Pons (tissue), 1 donor: ENCODE data around the gene TRMT61A.

Experiments used
- DNase-seq: peaks from one replicate; pipeline ENCODE4 v3.0.0-alpha.2; 2016; ENCODE audit warnings: low spot score

The TRMT61A gene

DNA sequence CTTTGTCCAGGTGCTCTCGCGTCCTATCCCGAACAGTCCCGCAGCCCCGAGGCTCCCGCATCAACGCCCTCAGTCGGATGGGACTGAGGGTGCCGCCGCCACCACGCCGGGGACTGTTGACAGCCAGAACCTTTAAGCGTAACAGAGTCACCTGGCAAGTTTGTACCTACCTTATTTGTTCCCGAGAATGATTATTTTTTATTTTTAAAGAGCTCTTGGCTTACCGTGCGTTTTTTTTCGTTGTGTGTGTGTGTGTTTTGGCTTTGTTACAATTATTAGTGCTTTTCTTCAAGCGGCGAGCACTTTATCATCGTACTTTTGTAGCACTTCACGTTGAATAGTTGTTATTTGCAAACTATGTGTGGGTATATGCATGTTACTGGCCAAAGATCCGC, 34.2 kb downstream of the TRMT61A start:
- DNase-seq: peak; percentile 26

DNA sequence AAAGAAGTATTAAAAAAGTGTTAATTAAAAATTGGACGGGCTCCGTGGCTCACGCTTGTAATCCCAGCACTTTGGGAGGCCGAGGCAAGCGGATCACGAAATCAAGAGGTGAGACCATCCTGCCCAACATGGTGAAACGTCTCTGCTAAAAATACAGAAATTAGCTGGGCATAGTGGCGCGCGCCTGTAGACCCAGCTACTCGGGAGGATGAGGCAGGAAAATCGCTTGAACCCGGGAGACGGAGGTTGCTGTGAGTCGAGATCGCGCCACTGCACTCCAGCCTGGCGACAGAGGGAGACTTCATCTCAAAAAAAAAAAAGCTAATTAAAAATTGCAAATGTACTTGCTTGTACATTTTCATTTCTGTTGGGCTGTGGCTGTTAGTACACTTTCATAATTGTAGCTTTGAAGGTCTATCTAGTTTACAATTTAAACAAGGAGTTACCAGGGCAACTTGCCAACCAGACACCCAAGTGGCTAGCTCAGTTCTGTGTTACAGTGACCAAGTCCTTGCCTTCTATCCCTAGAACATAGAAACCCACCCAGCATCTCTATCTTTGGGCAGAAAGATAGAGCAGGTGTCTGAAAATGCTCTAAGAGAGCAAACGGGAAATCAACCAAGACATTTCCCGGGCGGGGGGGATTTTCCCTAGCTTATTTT, 35.0 kb downstream of the TRMT61A start:
- DNase-seq: no peak

DNA sequence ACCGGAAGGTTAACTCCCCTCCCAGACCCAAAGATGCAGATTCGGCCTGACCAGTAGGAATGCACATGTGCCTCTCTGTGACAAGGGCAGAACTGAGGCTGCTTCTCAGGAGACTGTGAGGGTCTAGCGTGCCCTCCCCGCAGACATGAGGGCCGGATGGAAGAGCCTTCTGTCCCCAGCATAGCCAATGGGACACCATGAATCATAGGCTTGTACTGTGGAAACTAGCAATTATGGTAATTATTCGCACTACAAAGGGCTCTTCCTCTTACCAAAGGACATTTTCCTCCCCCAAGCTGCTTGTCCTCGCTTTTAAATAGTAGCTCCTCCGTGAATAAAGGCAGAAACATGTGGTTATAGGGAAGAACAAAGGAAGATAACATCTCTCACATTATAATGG, 40.0 kb downstream of the TRMT61A start:
- peak; percentile 50 for DNase-seq

DNA sequence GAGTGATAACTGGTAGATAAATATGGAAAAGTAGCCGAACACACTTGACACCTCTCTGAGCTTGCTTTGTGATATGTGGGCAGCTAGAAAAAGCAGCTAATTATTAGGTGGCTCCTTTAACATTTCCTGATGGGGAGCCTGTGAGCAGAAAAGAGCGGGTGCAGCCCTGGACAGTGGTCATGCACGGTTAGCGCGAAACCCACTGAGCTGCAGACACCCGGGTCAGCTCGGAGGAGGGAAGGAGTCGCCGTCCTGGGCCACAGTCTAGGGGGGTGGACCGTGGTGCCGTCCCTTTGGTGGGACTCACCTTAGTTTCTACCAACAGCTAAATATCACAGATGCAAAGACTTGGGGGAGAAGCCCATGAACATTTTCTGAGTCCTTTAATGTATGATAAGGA, 40.4 kb downstream of the TRMT61A start:
- DNase-seq: no peak

DNA sequence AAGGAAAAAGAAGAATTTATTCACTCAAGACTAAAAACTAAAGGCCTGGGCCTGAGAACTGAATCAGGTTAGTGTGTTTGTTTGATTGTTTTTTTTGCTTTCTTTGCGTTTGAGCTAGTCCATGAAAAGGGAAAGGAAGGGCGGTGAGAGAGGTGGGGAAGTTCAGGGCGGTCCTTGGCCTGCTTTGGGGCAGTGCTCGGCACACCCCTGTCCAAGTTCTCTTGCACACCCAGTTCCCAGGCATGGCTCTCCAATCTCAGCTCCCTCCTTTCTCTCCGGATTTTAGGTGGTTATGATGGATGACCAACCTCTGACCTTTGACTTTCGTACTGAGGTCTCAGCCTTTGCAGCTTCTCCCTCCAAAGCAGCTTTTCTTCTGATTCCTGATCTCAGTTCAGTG, 45.1 kb downstream of the TRMT61A start:
- no peak for DNase-seq

DNA sequence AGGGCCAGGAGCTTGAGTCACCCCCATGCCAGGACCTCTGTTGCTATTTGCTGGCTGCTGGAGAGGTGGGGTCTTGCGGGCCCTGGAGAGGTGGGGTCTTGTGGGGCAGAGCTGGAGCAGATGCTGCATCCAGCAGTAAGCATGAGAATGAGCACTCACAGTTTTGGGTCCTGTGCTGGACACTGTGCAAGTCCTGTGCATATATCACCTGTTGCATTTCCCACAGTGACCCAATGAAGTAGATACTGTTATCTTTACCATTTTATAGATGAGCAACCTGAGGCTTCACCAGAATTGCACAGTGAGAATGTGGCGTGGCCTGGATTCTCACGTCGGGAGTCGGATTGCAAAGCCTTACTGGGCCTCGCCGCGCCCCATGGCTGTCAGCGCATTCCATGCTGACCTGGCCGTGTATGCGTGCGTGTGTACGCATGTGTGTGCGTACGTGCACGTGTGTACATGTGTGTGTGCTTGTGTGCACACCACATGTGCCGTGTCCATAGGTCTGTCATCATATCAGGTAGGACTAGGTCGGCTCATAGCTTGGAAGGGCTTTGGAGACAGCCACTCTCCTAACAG, 45.8 kb downstream of the TRMT61A start:
- DNase-seq: no peak

DNA sequence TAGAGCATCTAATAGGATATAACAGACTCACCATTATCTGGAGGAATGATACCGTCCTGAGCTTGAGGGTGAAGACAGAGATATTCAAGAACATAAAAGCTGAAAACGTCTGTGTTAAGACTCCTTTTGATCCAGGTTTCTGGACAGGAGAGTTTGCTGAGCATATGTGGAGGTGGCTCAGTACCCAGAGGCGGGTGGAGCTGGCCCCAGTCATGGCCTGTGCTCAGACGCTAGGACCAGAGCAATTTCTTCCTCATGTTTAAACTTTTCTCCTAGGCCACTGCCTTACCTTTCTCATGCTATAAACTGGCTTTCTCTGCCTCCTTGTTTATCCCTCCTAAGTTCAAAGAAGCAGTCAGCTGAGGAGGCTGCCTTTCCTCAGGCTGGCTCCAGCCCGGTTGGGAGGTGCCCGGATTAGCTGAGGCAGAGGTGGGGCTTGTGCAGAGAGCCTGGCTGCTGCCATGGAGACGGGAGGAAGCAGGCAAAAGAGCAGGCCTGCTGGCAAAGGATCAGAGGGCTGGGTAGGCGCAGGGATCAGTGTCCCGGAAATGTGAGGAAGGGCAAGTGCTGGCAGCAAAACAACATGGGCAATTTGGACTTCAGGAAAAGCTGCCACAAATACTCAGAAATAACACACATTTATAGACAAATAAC, 47.5 kb downstream of the TRMT61A start:
- peak; percentile 71 for DNase-seq

DNA sequence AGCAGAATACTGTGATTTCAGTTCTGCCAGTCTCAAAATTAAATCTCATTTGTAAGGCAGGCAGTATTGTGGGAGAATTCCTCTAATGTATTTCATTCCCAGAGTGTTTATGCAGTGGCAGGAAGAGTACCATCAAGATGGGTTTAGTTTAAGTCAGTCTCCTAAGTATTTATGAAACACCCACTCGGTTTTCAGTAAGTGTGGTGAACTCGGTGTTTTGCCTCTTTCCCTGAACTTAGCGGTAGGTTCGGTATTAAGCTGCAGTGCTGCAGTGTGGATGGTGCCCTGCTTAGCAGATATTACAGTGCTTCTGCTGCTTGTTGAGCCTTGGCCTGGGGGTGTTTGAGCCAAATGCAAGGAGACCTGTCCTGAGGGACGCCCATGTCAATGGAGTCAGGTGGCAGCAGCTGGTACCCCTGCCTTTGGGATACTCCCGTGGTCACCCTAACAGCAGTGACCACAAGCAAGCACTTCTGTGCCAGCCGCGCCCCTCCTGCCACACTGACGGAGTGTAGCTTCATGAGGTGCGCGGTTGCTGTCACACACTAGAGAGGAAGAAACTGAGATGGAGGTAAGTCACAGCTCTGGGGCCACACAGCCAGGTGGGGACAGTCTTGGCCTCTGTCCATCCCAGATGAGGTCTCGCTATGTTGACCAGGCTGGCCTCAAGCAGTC, 49.5 kb downstream of the TRMT61A start:
- DNase-seq: no peak

DNA sequence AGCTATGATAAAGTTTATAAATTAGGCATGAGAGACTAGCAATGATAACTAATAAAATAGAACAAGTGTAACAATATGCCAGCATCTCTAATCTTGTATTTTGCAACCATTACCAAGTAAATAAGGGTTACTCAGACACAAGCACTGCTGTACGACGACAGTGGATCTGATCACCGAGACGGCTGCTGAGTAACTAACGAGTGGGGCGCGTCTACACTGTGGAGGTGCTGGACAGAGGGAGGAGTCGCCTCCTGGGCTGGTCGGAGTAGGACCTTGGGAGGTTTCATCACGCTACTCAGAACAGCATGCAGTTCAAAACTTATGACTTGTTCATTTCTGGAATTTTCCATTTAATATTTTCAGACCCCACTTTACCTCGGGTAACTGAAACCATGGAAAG, 52.2 kb downstream of the TRMT61A start:
- no peak for DNase-seq

DNA sequence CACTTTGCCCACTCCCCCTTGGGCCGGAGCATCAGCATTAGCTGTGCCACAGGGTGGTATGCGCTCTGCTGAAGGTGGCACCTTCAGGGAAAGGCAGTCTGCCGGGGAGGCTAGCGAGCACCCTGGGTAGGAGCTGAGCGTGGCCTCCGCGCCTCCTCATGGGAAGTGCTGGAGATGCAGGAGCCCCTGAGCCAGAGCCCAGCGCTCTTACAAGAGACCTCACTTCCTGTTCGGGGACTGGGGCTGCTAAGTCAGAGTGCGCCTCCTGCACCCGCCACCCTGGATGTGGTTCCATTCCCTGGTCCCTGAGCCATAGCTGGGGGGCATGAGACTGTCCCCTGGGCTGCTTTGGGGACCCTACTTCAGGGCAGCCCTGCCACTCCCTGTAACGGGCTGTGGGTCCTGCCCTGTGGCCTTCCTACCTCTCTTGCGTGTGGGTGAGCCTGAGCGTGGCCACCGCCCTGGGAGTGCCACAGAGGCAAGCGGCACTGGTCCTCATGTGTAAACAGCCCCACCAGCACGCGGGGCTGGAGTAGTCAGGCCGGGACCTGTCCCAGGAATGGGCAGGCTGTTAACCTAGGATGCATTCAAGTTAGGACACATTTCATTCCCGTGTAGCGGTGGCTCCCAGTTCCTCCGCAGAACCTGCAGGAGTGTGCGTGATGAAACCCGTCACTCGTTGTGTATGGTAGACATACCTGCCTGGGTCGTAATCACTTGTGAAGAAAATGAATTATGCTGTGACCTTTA, 53.1 kb downstream of the TRMT61A start:
- DNase-seq: no peak

DNA sequence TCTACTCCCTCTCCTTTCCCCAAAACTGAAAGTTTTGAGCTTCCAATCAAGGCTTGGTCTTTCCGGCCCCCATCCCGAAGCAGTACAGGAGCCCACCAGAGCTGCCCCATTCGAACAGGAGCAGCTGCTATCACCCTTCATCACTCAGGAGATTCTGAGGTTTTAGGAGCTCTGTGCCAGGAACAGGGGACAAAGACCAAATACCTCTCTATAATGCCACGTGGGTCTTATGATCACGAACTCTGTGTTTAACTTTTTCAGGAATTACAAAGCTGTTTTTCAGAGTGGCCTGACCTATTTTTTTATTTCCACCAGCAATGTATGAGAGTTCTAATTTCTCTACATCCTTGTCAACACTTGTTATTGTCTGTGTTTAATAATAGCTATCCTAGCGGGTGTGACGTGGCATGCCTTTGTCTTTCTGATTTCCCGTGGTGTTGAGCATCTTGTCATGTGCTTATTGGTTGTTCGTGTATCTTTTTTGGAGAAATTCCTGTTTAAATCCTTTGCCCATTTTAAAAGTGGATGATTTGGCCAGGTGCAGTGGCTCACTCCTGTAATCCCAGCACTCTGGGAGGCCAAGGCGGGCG, 55.4 kb downstream of the TRMT61A start:
- no peak for DNase-seq
